SU-DHL-6 (cell line): Measurements from ENCODE around the gene TMEM207.

Experiments used
- H2AFZ ChIP-seq: fragments of 200-600 bp; sonication (generic); 2 replicates; pipeline ENCODE4 v1.6.1; 2014; ENCODE audit warnings: low read depth, mild to moderate bottlenecking, moderate library complexity, mixed read lengths, antibody characterized with exemption, low read length; ENCODE audit not compliant: severe bottlenecking
- H3F3A ChIP-seq: fragments of 200-600 bp; shearing (Covaris generic); 2 replicates; pipeline ENCODE4 v1.6.0; 2016; ENCODE audit warnings: antibody characterized with exemption, mild to moderate bottlenecking; ENCODE audit not compliant: insufficient read depth
- H3K27ac ChIP-seq: fragments of 200-600 bp; sonication (generic); 2 replicates; pipeline ENCODE4 v1.5.1; 2016; ENCODE audit warnings: low read depth, mild to moderate bottlenecking, low read length, moderate library complexity, mixed read lengths
- H3K27me3 ChIP-seq: fragments of 200-600 bp; sonication (generic), shearing (Covaris generic); 2 replicates; pipeline ENCODE4 v1.6.0; 2014; ENCODE audit warnings: mild to moderate bottlenecking, low read length
- H3K36me3 ChIP-seq: fragments of 200-600 bp; sonication (generic); 2 replicates; pipeline ENCODE4 v1.6.1; 2014; ENCODE audit warnings: mild to moderate bottlenecking, low read length, mixed read lengths
- H3K4me2 ChIP-seq: fragments of 300-600, 200-600 bp; shearing (Covaris generic), sonication (generic); 2 replicates; pipeline ENCODE4 v1.6.0; 2014; ENCODE audit warnings: low read length, low read depth, mild to moderate bottlenecking; ENCODE audit not compliant: poor library complexity, severe bottlenecking
- H3K4me3 ChIP-seq: fragments of 200-600 bp; sonication (generic); 2 replicates; pipeline ENCODE4 v1.5.1; 2014; ENCODE audit warnings: antibody characterized with exemption, low read length, mild to moderate bottlenecking, mixed read lengths; ENCODE audit not compliant: insufficient read depth, poor library complexity, severe bottlenecking
- H3K79me2 ChIP-seq: fragments of 200-600 bp; sonication (generic); 2 replicates; pipeline ENCODE4 v1.6.1; 2014; ENCODE audit warnings: mild to moderate bottlenecking, low read length, moderate library complexity; ENCODE audit not compliant: insufficient read depth
- H3K9ac ChIP-seq: fragments of 200-600 bp; sonication (generic); 2 replicates; pipeline ENCODE4 v1.7.0; 2014; ENCODE audit warnings: mild to moderate bottlenecking, low read length
- H3K9me2 ChIP-seq: fragments of 200-600 bp; sonication (generic); replicated peaks from 2 replicates; pipeline ENCODE4 v1.6.1; 2014; ENCODE audit warnings: low read length; ENCODE audit not compliant: insufficient read depth
- H3K9me3 ChIP-seq: fragments of 200-600 bp; sonication (generic); 2 replicates; pipeline ENCODE4 v1.6.1; 2014; ENCODE audit warnings: low read length, mixed read lengths; ENCODE audit not compliant: insufficient read depth
- H4K20me1 ChIP-seq: fragments of 200-600 bp; sonication (generic); 2 replicates; pipeline ENCODE4 v1.6.1; 2014; ENCODE audit warnings: low read depth, mild to moderate bottlenecking, antibody characterized with exemption, low read length, moderate library complexity, mixed read lengths
- CTCF ChIP-seq: fragments of 200-600 bp; sonication (generic); IDR thresholded peaks from one replicate; pipeline ENCODE4 v1.5.1; 2017; ENCODE audit warnings: antibody characterized with exemption, mild to moderate bottlenecking, low read length, moderate library complexity; ENCODE audit not compliant: insufficient read depth, poor library complexity, severe bottlenecking
- EZH2phosphoT487 ChIP-seq: fragments of 200-600 bp; sonication (generic), shearing (Covaris generic); conservative IDR thresholded peaks from 2 replicates; pipeline ENCODE4 v1.6.1; 2018; ENCODE audit warnings: mild to moderate bottlenecking, antibody characterized with exemption, low read length, moderate library complexity, mixed read lengths

TMEM207 gene

GRCh38 chr3:190449801-190450200 lies at the start of gene TMEM207:
Gene TMEM207, minus strand, starts transcription at chr3:190449901. Its CDS starts 92 bp downstream, at chr3:190449809.
- Histone ChIP-seq H3K9me3 (no peaks in the 10 kb centered on the region), H3K36me3 (no peaks in the 10 kb centered on the region), H3F3A (no peaks in the 10 kb centered on the region), H3K9ac (no peak within 1 kb of the TSS), H2AFZ (no peak within 1 kb of the TSS), H4K20me1 (no peaks in the 10 kb centered on the region), H3K4me2 (no peak within 1 kb of the TSS), H3K27ac (no peak within 1 kb of the TSS), H3K9me2 (no peaks in the 10 kb centered on the region), H3K27me3 (no peaks in the 10 kb centered on the region), H3K79me2 (no peaks in the 10 kb centered on the region), H3K4me3 (no peak within 1 kb of the TSS)
- TF ChIP-seq EZH2phosphoT487: no peak
- TF ChIP-seq CTCF: no peak

GRCh38 chr3:190499122-190499521 lies 49.4 kb upstream of the TMEM207 start:
- no peaks in the 10 kb centered on the region for H3K9me2 ChIP-seq

GRCh38 chr3:190498293-190498692 lies 48.6 kb upstream of the TMEM207 start:
- Histone ChIP-seq H3K4me3 (no peak overlapping the region), H3K9ac (no peak overlapping the region), H3K9me3 (no peaks in the 10 kb centered on the region), H3K9me2 (no peaks in the 10 kb centered on the region), H3K27me3 (no peaks in the 10 kb centered on the region), H3K27ac (no peak overlapping the region), H3K79me2 (no peaks in the 10 kb centered on the region), H3K36me3 (no peaks in the 10 kb centered on the region), H3F3A (no peaks in the 10 kb centered on the region), H2AFZ (no peak overlapping the region), H4K20me1 (no peaks in the 10 kb centered on the region), H3K4me2 (no peak overlapping the region)
- TF ChIP-seq CTCF (no peak), EZH2phosphoT487 (no peak)

More at GRCh38 chr3:190499122-190499521, 49.4 kb upstream of the TMEM207 start:
- H3K36me3 ChIP-seq: no peaks in the 10 kb centered on the region
- H3K4me2 ChIP-seq: no peak overlapping the region
- no peaks in the 10 kb centered on the region for H4K20me1 ChIP-seq
- TF ChIP-seq EZH2phosphoT487 (no peak), CTCF (no peak)
- H3K9me3 ChIP-seq: no peaks in the 10 kb centered on the region
- H3K27me3 ChIP-seq: no peaks in the 10 kb centered on the region
- H3K27ac ChIP-seq: no peak overlapping the region
- no peaks in the 10 kb centered on the region for H3F3A ChIP-seq
- no peaks in the 10 kb centered on the region for H3K79me2 ChIP-seq
- no peak overlapping the region for H3K4me3 ChIP-seq
- no peak overlapping the region for H3K9ac ChIP-seq
- H2AFZ ChIP-seq: no peak overlapping the region
